BE2C (cell line): ENCODE data around the gene KCNMA1.

Experiments used
- DNase-seq: peaks from one replicate; pipeline ENCODE4 v3.0.0-alpha.2; 2020
- H3K27me3 ChIP-seq: fragments of 250-450 bp; sonication (Bioruptor Pico); 2 replicates; pipeline ENCODE4 v1.5.1; 2020; ENCODE audit warnings: mild to moderate bottlenecking
- H3K36me3 ChIP-seq: fragments of 250-450 bp; sonication (Bioruptor Pico); 2 replicates; pipeline ENCODE4 v1.5.1; 2020; ENCODE audit warnings: mild to moderate bottlenecking
- H3K4me1 ChIP-seq: fragments of 250-450 bp; sonication (Bioruptor Pico); 2 replicates; pipeline ENCODE4 v1.5.1; 2020
- H3K4me3 ChIP-seq: 2 replicates; pipeline ENCODE4 v1.5.1; 2011; ENCODE audit warnings: low read depth, low read length
- H3K9me3 ChIP-seq: fragments of 250-450 bp; sonication (Bioruptor Pico); 2 replicates; pipeline ENCODE4 v1.5.1; 2020
- CTCF ChIP-seq: IDR thresholded peaks from 2 replicates; pipeline ENCODE4 v1.5.1; 2012; ENCODE audit warnings: mild to moderate bottlenecking, low read depth, low read length

Gene KCNMA1

GRCh38 chr10:77673515-77674140, 36.0 kb upstream of the KCNMA1 start:
- no peaks in the 10 kb centered on the region for H3K36me3 ChIP-seq
- no peak for DNase-seq
- no peak for TF ChIP-seq CTCF
- H3K9me3 ChIP-seq, result peaks cover 3% of the 10 kb centered on the region; the same call in 1 of the 2 replicates
- H3K4me1 ChIP-seq, result no peaks in the 10 kb centered on the region; the same call in 1 of the 2 replicates
- H3K27me3 ChIP-seq, result no peaks in the 10 kb centered on the region
- no peak overlapping the region for H3K4me3 ChIP-seq

- Histone ChIP-seq H3K36me3 (no peaks in the 10 kb centered on the region), H3K4me3 (no peak overlapping the region), H3K4me1 (no peaks in the 10 kb centered on the region; the same call in 1 of the 2 replicates), H3K9me3 (peaks cover 3% of the 10 kb centered on the region; the same call in 1 of the 2 replicates), H3K27me3 (no peaks in the 10 kb centered on the region)
- TF ChIP-seq CTCF, result no peak
- DNase-seq, result no peak
Observed at GRCh38 chr10:77673101-77673500, 35.5 kb upstream of the KCNMA1 start.

GRCh38 chr10:77671594-77672252, 34.1 kb upstream of the KCNMA1 start:
- no peak for TF ChIP-seq CTCF
- H3K36me3 ChIP-seq, result no peaks in the 10 kb centered on the region
- H3K9me3 ChIP-seq, result peaks cover 3% of the 10 kb centered on the region; the same call in 1 of the 2 replicates
- no peaks in the 10 kb centered on the region for H3K27me3 ChIP-seq
- H3K4me1 ChIP-seq, result no peaks in the 10 kb centered on the region; the same call in 1 of the 2 replicates
- no peak overlapping the region for H3K4me3 ChIP-seq
- no peak for DNase-seq

GRCh38 chr10:77670817-77671443, 33.3 kb upstream of the KCNMA1 start:
- no peaks in the 10 kb centered on the region for H3K27me3 ChIP-seq
- H3K4me1 ChIP-seq, result no peaks in the 10 kb centered on the region; the same call in 1 of the 2 replicates
- no peak overlapping the region for H3K4me3 ChIP-seq
- H3K36me3 ChIP-seq, result no peaks in the 10 kb centered on the region
- TF ChIP-seq CTCF, result no peak
- DNase-seq, result no peak
- peaks cover 3% of the 10 kb centered on the region; the same call in 1 of the 2 replicates for H3K9me3 ChIP-seq

GRCh38 chr10:77669892-77670291, 32.3 kb upstream of the KCNMA1 start:
- Histone ChIP-seq H3K4me1 (no peaks in the 10 kb centered on the region; the same call in 1 of the 2 replicates), H3K9me3 (peaks cover 3% of the 10 kb centered on the region; the same call in 1 of the 2 replicates), H3K4me3 (no peak overlapping the region), H3K36me3 (no peaks in the 10 kb centered on the region), H3K27me3 (no peaks in the 10 kb centered on the region)
- no peak for TF ChIP-seq CTCF
- DNase-seq, result no peak
